Measurements from ENCODE around the gene RFX2. TPM values are rescaled to one million over a fixed set of nuclear protein-coding genes. Genes with fewer than 3 reads are reported as not detected.
"Not testable (repeated sequence)": the region's sequence is repeated elsewhere in the genome, so short reads cannot be mapped to it uniquely, and the experiment has no call there.

Gene RFX2
- total RNA-seq (2014; rRNA removed; shearing (Covaris generic)), result 3.5 and 8.6 TPM in 2 replicates
- 5.3 and 6.4 TPM in 2 replicates for polyA plus RNA-seq (2015; cell fraction: cytosol; rRNA removed)
- polyA plus RNA-seq (2015; cell fraction: nucleus; rRNA removed), result 4.1 and 6.8 TPM in 2 replicates

DNA sequence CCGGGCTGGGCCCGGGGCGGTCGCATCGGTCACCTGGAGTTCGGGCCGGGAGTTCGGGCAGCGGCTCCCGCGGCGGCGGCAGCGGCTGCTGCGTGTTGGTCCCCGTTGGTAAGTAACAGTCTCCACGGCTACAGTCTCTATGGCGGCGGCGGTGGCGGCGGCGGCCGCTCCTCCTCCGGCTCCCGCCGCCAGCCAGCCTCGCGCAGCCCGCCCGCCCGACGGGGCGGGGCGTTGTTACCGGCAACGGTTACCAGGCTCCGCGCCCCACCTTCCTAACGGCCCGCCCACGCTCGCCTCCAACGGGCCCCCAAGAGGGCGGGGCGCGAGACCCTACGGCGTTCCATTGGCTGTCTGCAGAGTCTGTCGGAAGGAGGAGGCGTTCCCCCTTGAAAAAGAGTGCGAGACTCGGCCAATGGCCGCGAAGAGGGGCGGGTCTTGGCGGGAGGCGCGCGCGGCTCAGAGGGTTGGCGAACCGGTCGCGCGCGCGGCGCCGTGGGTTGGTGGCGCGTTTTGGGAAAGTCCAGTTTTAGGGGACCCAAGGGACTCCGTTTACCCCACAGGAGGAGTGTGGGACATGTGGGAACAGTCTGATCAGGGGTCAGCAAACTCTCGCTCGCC lies at the start of gene RFX2:
Gene RFX2 (minus strand): TSS at position 141 of the 618 bp plus-strand sequence. CDS start 63,004 bp downstream, outside the sequence.
- peak; percentile 96 for DNase-seq (ENCODE audit: low read depth)

DNA sequence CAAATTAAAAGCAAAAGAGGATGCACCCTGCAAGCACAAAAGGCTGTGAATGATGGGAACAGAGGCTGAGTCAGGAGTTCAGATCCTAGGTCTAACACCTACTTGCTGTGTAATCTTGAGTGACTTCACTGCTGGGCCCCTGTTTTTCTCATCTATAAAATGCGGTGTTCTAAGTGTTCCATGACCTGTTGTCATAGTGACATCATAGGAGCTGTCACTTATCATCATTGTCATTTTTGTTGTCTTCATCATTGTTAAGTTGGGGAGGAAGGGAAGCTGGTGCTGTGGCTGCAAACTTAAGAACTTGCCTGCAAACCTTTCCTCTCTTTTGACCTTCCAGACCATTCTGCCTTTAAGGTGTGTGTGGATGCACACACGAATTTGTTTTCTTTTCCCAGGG lies 45.7 kb upstream of the RFX2 start:
- no peak for DNase-seq (ENCODE audit: low read depth)

- DNase-seq (ENCODE audit: low read depth), result no peak
These were observed 40.0 kb upstream of the RFX2 start for GRCh38 chr19:6150289-6150688.

- DNase-seq (ENCODE audit: low read depth), result no peak
These were observed 30.9 kb upstream of the RFX2 start for GRCh38 chr19:6141217-6141616.

- DNase-seq (ENCODE audit: low read depth), result no peak
These were observed 28.2 kb upstream of the RFX2 start for GRCh38 chr19:6138511-6138910.

DNA sequence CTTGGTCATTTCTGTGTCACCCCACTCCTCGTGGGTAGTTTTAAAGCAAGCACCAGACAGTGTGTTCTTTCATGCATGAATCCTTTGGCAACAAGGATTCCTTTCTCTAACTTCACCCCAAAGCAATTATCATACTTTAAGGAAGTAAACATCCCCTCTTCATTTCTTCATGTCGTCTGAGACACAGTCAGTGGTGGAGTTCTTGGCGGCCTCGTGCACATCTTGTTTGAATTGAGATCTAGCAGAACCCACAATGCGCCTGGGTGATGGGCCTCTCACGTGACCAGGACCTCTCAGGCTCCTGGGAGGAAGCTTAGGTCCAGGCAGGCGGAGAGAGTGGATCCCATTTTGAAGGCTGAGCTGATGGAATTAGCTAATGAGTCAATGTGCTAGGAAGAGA lies 27.8 kb upstream of the RFX2 start:
- no peak for DNase-seq (ENCODE audit: low read depth)

DNA sequence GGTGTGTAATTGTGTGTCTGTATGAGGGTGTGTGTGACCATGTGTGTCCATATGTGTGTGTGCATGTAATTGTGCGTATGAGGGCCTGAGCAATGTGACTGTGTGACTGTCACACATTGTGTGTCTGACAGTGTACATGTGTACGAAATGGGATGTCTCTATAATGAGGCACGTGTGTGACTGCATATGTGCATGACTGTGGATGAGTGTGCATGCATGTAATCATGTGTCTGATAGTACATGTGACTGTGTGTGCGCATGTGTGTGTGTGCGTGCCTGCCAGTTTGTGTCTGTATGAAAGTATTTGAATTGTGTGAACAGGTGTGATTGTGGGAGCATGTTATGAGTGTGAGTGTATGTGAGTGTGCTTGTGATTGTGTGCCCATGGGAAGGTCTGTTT lies 22.9 kb upstream of the RFX2 start:
- DNase-seq (ENCODE audit: low read depth), result no peak

GRCh38 chr19:6132482-6132881 lies 22.2 kb upstream of the RFX2 start:
- DNase-seq (ENCODE audit: low read depth), result no peak

DNA sequence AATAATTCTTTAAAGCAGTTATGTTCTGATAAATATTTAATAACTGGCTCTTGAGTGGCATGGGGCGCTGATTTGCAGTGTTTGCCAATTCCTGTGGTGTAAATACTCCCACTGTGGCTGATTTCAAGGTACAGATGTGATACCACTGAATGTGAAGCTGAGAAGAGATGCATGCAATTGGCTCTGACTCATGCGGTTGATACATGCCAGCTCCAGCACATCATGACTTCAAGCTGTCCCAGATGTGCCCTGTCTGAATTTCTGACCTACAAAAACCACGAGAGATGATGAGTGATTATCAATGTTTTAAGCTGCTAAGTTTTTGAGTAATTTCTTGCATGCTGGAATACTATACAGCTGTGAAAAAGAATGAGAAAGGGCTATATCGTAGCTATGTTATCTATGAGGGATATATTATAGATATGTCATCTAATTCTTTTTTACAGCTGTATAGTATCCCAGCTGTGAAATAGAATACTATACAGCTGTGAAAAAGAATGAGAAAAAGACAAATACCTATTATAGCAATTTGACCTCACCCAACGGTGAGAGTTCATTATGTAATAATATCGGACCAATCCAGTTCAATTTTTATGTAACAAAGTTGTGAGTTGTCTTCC lies 17.5 kb upstream of the RFX2 start:
- no peak for DNase-seq (ENCODE audit: low read depth)

DNA sequence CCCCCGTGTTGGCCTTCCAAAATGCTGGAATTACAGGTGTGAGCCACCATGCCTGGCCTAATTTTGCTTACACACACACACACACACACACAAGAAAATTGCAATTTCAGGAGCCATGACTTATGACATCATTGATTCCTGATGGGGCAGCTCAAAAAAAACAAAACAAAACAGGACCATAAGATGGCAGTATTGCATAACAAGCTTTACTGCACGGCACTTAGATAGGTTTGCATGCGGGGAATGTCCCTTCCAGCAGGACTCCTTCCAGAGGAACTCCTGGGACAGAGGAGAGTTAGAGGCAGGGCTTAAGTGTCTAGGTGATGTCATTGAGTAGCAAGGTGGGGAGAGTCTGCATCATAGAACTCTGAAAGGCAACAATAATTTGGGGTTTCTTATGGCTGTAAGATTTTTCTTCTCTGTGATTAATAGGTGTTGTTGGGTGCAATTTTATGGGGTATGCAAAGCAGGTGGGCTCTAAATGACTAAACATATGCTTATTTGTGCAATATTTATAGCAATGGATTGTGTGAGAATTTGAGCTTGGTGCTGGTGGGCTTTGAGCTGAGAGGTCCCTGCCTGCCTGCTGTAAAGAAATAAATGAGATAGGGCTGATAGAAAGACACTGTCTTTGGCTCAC lies 16.2 kb upstream of the RFX2 start:
- DNase-seq (ENCODE audit: low read depth), result peak; percentile 63

DNA sequence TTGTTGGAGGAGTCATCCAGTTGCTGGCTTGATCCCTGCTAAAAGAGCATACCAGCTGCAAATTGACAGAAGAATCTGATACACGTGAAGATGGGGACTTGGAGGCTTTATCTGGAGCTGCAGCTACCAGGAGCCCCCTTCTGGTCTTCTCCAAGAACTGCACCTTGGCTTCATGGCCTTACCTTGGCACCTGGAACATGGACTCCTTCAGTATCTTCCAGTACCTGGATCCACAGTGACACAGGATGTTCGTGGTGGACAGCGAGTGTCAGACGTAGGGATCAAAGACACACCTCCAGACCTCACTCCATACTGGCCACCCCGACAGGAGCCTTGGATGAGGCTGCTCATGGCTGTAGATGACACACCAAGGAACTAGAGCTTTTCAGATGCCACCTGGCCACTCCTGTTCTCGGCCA lies 15.3 kb upstream of the RFX2 start:
- peak; percentile 62 for DNase-seq (ENCODE audit: low read depth)

DNA sequence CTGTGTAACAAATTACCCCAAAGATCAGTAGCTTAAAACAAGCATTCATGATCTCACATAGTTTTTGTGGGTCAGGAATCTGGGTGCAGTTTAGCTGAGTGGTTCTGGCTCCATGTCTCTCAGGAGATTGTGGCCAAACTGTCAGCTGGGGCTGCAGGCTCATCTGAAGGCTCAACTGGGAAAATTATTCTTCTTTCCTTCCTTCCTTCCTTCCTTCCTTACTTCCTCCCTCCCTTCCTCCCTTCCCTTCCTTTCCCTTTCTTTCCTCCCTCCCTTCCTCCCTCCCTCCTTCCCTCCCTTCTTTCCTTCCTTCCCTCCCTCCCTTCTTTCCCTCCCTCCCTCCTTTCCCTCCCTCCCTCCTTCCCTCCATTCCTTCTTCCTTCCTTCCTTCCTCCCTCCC lies 8.7 kb upstream of the RFX2 start:
- no peak for DNase-seq (ENCODE audit: low read depth)

DNA sequence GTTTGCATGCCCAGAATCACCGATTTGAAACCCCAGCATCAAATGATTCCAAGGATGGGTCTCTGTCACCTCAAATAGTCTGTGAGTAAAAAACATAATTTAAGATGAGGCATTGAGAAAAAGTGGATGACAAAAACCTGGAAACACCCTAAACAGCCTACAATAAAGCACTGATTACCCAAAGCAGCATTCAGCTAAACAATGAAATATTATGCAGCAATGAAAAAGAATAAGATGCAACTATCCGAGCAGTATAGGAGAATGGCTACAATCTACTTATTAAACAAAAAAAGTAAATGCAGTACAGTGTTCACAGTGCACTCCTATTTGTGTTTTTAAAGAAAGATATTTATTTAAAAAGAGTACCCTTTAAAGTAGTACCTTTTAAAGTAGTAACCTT lies 7.7 kb upstream of the RFX2 start:
- DNase-seq (ENCODE audit: low read depth), result no peak

GRCh38 chr19:6117534-6117933 lies 7.2 kb upstream of the RFX2 start:
- DNase-seq (ENCODE audit: low read depth), result no peak

GRCh38 chr19:6116749-6117430 lies 6.6 kb upstream of the RFX2 start:
- DNase-seq (ENCODE audit: low read depth), result no peak

DNA sequence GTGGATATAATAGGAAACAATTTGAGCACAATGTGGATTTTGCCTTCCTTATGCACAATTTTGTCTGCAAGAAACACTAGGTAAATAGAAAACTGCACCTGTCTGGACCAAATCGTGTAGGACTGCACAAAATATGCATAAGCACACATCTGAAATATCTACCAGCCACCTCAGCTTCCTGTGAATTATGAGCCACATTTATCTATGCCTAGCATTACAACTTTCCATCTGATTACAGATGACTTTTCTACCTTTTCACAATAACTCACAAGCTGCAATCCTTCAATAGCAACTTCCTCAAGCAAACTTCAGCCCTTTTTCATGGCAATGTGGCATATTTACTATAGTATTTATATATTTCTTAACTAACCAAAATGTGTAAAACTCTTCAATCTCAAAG lies 5.7 kb upstream of the RFX2 start:
- no peak for DNase-seq (ENCODE audit: low read depth)

DNA sequence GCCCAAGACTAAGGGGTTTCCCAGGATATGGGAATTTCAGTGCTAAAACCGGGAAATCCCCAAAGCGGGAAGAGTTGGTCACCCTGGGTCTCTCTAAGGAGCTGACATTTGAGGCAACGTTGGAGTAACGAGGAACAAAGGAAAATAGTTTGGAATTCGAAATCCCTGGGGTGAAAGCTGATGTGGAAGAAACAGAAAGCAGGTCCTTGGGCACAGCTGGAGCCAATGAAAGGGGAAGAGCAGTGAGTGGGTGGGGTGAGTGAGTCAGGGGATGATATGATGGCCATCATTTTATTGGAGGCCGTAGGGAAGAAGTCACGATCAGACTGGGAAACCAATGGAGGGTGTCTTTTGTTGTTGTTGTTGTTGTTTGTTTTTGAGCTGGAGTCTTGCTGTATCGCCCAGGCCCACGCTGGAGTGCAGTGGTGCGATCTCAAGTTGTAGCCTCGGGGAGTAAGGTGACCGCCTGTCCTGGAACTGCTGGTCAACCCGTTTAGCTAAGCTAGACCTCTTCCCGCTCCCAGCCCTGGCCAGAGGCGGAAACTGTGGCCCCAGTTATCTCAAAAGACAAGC lies 3.4 kb upstream of the RFX2 start:
- no peak for DNase-seq (ENCODE audit: low read depth)

DNA sequence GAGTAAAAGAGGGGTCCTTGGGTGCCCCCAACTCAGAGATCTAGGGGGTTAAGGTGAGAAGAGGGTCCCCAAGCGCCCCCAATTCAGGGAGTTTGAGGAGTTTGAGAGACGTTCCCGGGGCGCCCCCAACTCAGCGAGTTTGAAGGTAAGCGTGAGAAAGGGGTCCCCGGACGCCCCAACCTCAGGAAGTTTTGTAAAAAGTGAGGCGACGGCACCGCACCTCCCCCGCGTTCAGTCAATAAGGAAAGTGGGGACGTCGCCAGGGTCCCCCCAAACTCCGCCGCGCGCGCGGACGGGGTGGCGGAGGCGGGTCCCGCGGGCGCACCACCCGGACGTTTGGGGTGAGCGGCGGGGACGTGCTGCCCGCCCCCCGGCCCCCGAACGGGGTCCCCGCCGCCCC lies 353 bp downstream of the RFX2 start:
- no peak for DNase-seq (ENCODE audit: low read depth)

GRCh38 chr19:6108721-6109633 lies 1.3 kb downstream of the RFX2 start:
- no peak for DNase-seq (ENCODE audit: low read depth)

DNA sequence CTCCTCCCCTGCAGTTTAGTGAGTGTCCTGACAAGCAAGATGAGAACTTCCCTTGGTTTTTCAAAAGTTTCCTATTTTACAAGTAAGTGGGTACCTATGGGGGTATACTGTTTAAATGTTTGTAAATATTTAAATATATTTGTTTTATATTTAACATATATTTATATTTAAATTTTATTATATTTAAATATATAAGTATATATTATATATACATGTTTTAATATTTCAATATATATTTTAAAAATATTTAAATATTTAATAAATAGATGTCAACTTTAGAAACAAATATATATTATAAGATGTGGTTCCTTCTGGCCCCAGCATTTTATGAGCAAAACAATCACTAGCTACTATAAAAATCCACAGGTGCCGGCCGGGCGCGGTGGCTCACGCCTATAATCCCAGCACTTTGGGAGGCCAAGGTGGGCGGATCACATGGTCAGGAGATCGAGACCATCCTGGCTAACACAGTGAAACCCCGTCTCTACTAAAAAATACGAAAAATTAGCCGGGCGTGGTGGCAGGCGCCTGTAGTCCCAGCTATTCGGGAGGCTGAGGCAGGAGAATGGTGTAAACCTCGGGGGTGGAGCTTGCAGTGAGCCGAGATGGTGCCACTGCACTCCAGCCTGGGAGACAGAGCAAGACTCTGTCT lies 3.5 kb downstream of the RFX2 start:
- not testable (repeated sequence) for DNase-seq (ENCODE audit: low read depth)
